Activated T-cell treated with anti-CD3 and anti-CD28 coated beads, Interleukin-2, amount 50 U/mL, for 4 hours (primary cell): Measurements from ENCODE around the gene KIRREL1. TPM values are rescaled to one million over a fixed set of nuclear protein-coding genes. Genes with fewer than 3 reads are reported as not detected.

Source experiments
- ATAC-seq, 2 donors: fragments of 200-7000 bp; cut with Tn5 transposase; one replicate each; pipeline ENCODE4 v1.10.0; 2021
- DNase-seq: peaks from one replicate; pipeline ENCODE4 v3.0.0-alpha.2; 2020
- H3K27me3 Mint-ChIP-seq: one replicate; pipeline ENCODE4 v1.8.0; 2021; ENCODE audit warnings: low read depth, mixed read lengths
- H3K36me3 Mint-ChIP-seq: one replicate; pipeline ENCODE4 v1.8.0; 2022; ENCODE audit warnings: mixed read lengths; ENCODE audit not compliant: insufficient read depth
- H3K4me1 Mint-ChIP-seq: one replicate; pipeline ENCODE4 v1.8.0; 2021; ENCODE audit warnings: low read depth, mixed read lengths
- H3K4me3 Mint-ChIP-seq: one replicate; pipeline ENCODE4 v1.8.0; 2021; ENCODE audit warnings: mild to moderate bottlenecking, moderate library complexity, mixed read lengths
- H3K9me3 Mint-ChIP-seq: one replicate; pipeline ENCODE4 v1.8.0; 2021; ENCODE audit warnings: mixed read lengths
- total RNA-seq, 3 donors: library from RNA; stranded (reverse); gene quantifications; one replicate each; pipeline ENCODE4 v1.2.1, GENCODE V29; 2021

The KIRREL1 gene
- total RNA-seq, 3 donors from 2014 or later: 0.15 to 0.29 (median 0.16) TPM

GRCh38 chr1:158046715-158047510 is 53.5 kb downstream of the KIRREL1 start:
- Mint-ChIP-seq H3K27me3 (peaks cover 9% of the 10 kb centered on the region), H3K36me3 (no peaks in the 10 kb centered on the region), H3K9me3 (no peaks in the 10 kb centered on the region), H3K4me3 (no peak overlapping the region), H3K4me1 (no peaks in the 10 kb centered on the region)
- DNase-seq: no peak
- no peak for ATAC-seq

- no peak for DNase-seq
- Mint-ChIP-seq H3K4me1 (no peaks in the 10 kb centered on the region), H3K9me3 (no peaks in the 10 kb centered on the region), H3K36me3 (no peaks in the 10 kb centered on the region), H3K27me3 (peaks cover 13% of the 10 kb centered on the region), H3K4me3 (no peak overlapping the region)
- no peak for ATAC-seq
These were observed 55.1 kb downstream of the KIRREL1 start for GRCh38 chr1:158048371-158049067.

GRCh38 chr1:158049853-158050252 is 56.4 kb downstream of the KIRREL1 start:
- Mint-ChIP-seq H3K36me3 (no peaks in the 10 kb centered on the region), H3K4me3 (no peak overlapping the region), H3K27me3 (peaks cover 12% of the 10 kb centered on the region), H3K4me1 (no peaks in the 10 kb centered on the region), H3K9me3 (no peaks in the 10 kb centered on the region)
- DNase-seq (no peak), ATAC-seq (no peak)

- Mint-ChIP-seq H3K36me3 (no peaks in the 10 kb centered on the region), H3K4me1 (no peaks in the 10 kb centered on the region), H3K4me3 (no peak overlapping the region), H3K27me3 (peaks cover 7% of the 10 kb centered on the region), H3K9me3 (no peaks in the 10 kb centered on the region)
- DNase-seq (no peak), ATAC-seq (no peak)
These were observed 59.8 kb downstream of the KIRREL1 start for GRCh38 chr1:158053276-158053675.

- DNase-seq (no peak), ATAC-seq (no peak)
- Mint-ChIP-seq H3K36me3 (no peaks in the 10 kb centered on the region), H3K27me3 (peaks cover 7% of the 10 kb centered on the region), H3K4me1 (no peaks in the 10 kb centered on the region), H3K9me3 (no peaks in the 10 kb centered on the region), H3K4me3 (no peak overlapping the region)
These were observed 61.3 kb downstream of the KIRREL1 start for GRCh38 chr1:158054721-158055120.

- no peaks in the 10 kb centered on the region for H3K4me1 Mint-ChIP-seq
- peaks cover 7% of the 10 kb centered on the region for H3K27me3 Mint-ChIP-seq
- DNase-seq: no peak
- H3K9me3 Mint-ChIP-seq: no peaks in the 10 kb centered on the region
- H3K4me3 Mint-ChIP-seq: no peak overlapping the region
- no peak for ATAC-seq
- H3K36me3 Mint-ChIP-seq: no peaks in the 10 kb centered on the region
These were observed 62.4 kb downstream of the KIRREL1 start for GRCh38 chr1:158055854-158056253.

- DNase-seq (no peak), ATAC-seq (no peak)
- H3K9me3 Mint-ChIP-seq: no peaks in the 10 kb centered on the region
- no peaks in the 10 kb centered on the region for H3K4me1 Mint-ChIP-seq
- H3K4me3 Mint-ChIP-seq: no peak overlapping the region
- no peaks in the 10 kb centered on the region for H3K36me3 Mint-ChIP-seq
- H3K27me3 Mint-ChIP-seq: peaks cover 7% of the 10 kb centered on the region
These were observed 63.1 kb downstream of the KIRREL1 start for GRCh38 chr1:158056498-158056897.

- DNase-seq: no peak
- Mint-ChIP-seq H3K36me3 (no peaks in the 10 kb centered on the region), H3K4me1 (no peaks in the 10 kb centered on the region), H3K9me3 (no peaks in the 10 kb centered on the region), H3K4me3 (no peak overlapping the region), H3K27me3 (peaks cover 3% of the 10 kb centered on the region)
- ATAC-seq: no peak
These were observed 65.0 kb downstream of the KIRREL1 start for GRCh38 chr1:158058237-158058985.

- H3K36me3 Mint-ChIP-seq: no peaks in the 10 kb centered on the region
- ATAC-seq (no peak), DNase-seq (no peak)
- no peaks in the 10 kb centered on the region for H3K4me1 Mint-ChIP-seq
- no peak overlapping the region for H3K4me3 Mint-ChIP-seq
- peaks cover 2% of the 10 kb centered on the region for H3K27me3 Mint-ChIP-seq
- H3K9me3 Mint-ChIP-seq: no peaks in the 10 kb centered on the region
These were observed 66.5 kb downstream of the KIRREL1 start for GRCh38 chr1:158059984-158060383.

- ATAC-seq (no peak), DNase-seq (no peak)
- no peak overlapping the region for H3K4me3 Mint-ChIP-seq
- peaks cover 6% of the 10 kb centered on the region for H3K27me3 Mint-ChIP-seq
- H3K36me3 Mint-ChIP-seq: no peaks in the 10 kb centered on the region
- no peaks in the 10 kb centered on the region for H3K9me3 Mint-ChIP-seq
- no peaks in the 10 kb centered on the region for H3K4me1 Mint-ChIP-seq
These were observed 68.7 kb downstream of the KIRREL1 start for GRCh38 chr1:158062174-158062573.

GRCh38 chr1:158067662-158068061 is 74.2 kb downstream of the KIRREL1 start:
- no peak for ATAC-seq
- peaks cover 15% of the 10 kb centered on the region for H3K27me3 Mint-ChIP-seq
- DNase-seq: no peak

GRCh38 chr1:158068918-158069317 is 75.5 kb downstream of the KIRREL1 start:
- ATAC-seq: no peak
- no peaks in the 10 kb centered on the region for H3K9me3 Mint-ChIP-seq

More at GRCh38 chr1:158067662-158068061, 74.2 kb downstream of the KIRREL1 start:
- H3K4me3 Mint-ChIP-seq: no peak overlapping the region
- H3K9me3 Mint-ChIP-seq: no peaks in the 10 kb centered on the region
- no peaks in the 10 kb centered on the region for H3K4me1 Mint-ChIP-seq
- no peaks in the 10 kb centered on the region for H3K36me3 Mint-ChIP-seq

GRCh38 chr1:158071138-158071537 is 77.7 kb downstream of the KIRREL1 start:
- Mint-ChIP-seq H3K36me3 (no peaks in the 10 kb centered on the region), H3K9me3 (no peaks in the 10 kb centered on the region), H3K27me3 (peaks cover 10% of the 10 kb centered on the region), H3K4me1 (no peaks in the 10 kb centered on the region), H3K4me3 (no peak overlapping the region)
- no peak for DNase-seq
- no peak for ATAC-seq

More at GRCh38 chr1:158068918-158069317, 75.5 kb downstream of the KIRREL1 start:
- no peaks in the 10 kb centered on the region for H3K4me1 Mint-ChIP-seq
- peaks cover 15% of the 10 kb centered on the region for H3K27me3 Mint-ChIP-seq
- H3K4me3 Mint-ChIP-seq: no peak overlapping the region
- no peaks in the 10 kb centered on the region for H3K36me3 Mint-ChIP-seq
- DNase-seq: no peak

- DNase-seq (no peak), ATAC-seq (no peak)
- Mint-ChIP-seq H3K9me3 (no peaks in the 10 kb centered on the region), H3K36me3 (no peaks in the 10 kb centered on the region), H3K4me1 (no peaks in the 10 kb centered on the region), H3K4me3 (no peak overlapping the region), H3K27me3 (peaks cover 7% of the 10 kb centered on the region)
These were observed 81.6 kb downstream of the KIRREL1 start for GRCh38 chr1:158075078-158075477.
